PC-3 (cell line): Measurements from ENCODE around the gene FCGR1A. TPM values are rescaled to one million over a fixed set of nuclear protein-coding genes. Genes with fewer than 3 reads are reported as not detected.
"Not testable (repeated sequence)": the region's sequence is repeated elsewhere in the genome, so short reads cannot be mapped to it uniquely, and the experiment has no call there.

Experiments used
- ATAC-seq: fragments of 200-7000 bp; cut with Tn5 transposase; 2 replicates; pipeline ENCODE4 v1.9.1; 2020; ENCODE audit warnings: mild to moderate bottlenecking, moderate library complexity
- BruUV-seq: library from RNA; stranded (reverse); fragments of 400-500 nt; replicated peaks from 2 replicates; lab custom pipeline; 2021; lab: Mats Ljungman, UMichigan
- CTCF ChIA-PET: fragments of 300-600 bp; sonication (Branson Sonifier 250); formaldehyde crosslinking; loops from one replicate; lab custom pipeline; 2022; ENCODE audit warnings: antibody characterized with exemption; lab: Charles Lee
- POLR2A ChIA-PET: fragments of 300-600 bp; sonication (Branson Sonifier 250); formaldehyde crosslinking; loops from one replicate; lab custom pipeline; 2022; ENCODE audit warnings: antibody characterized with exemption; ENCODE audit not compliant: unreplicated experiment; lab: Charles Lee
- DNase-seq: peaks from one replicate; pipeline ENCODE4 v3.0.0-alpha.2; 2015
- H2AFZ ChIP-seq: fragments of 300-600 bp; sonication (generic); 2 replicates; pipeline ENCODE4 v1.6.0; 2016; ENCODE audit warnings: antibody characterized with exemption, low read length
- H3F3A ChIP-seq: fragments of 300-600 bp; sonication (generic); one replicate; pipeline ENCODE4 v1.6.0; 2017; ENCODE audit warnings: antibody characterized with exemption, low read length, control low read depth, mild to moderate bottlenecking; ENCODE audit not compliant: unreplicated experiment
- H3K27ac ChIP-seq: fragments of 300-600 bp; sonication (generic); 2 replicates; pipeline ENCODE4 v1.5.1; 2016; ENCODE audit warnings: mild to moderate bottlenecking, low read length
- H3K27me3 ChIP-seq: fragments of 300-600 bp; sonication (generic); 2 replicates; pipeline ENCODE4 v1.6.1; 2016; ENCODE audit warnings: low read length, mixed read lengths
- H3K36me3 ChIP-seq: fragments of 300-600 bp; sonication (generic); 2 replicates; pipeline ENCODE4 v1.6.1; 2016; ENCODE audit warnings: low read depth, mixed run types, low read length, mixed read lengths
- H3K4me1 ChIP-seq: fragments of 300-600 bp; sonication (generic); 2 replicates; pipeline ENCODE4 v1.5.1; 2016; ENCODE audit warnings: low read length; ENCODE audit not compliant: insufficient read depth
- H3K4me2 ChIP-seq: fragments of 300-600 bp; sonication (generic); 2 replicates; pipeline ENCODE4 v1.6.0; 2016; ENCODE audit warnings: low read length
- H3K4me3 ChIP-seq: fragments of 300-600 bp; sonication (generic); 2 replicates; pipeline ENCODE4 v1.5.1; 2016; ENCODE audit warnings: mild to moderate bottlenecking, low read length, mixed read lengths
- H3K79me2 ChIP-seq: fragments of 300-600 bp; sonication (generic); 2 replicates; pipeline ENCODE4 v1.6.1; 2017; ENCODE audit warnings: low read length, mixed read lengths
- H3K9ac ChIP-seq: fragments of 300-600 bp; sonication (generic); 2 replicates; pipeline ENCODE4 v1.6.0; 2016; ENCODE audit warnings: mild to moderate bottlenecking, low read length
- H3K9me2 ChIP-seq: fragments of 300-600 bp; sonication (generic); replicated peaks from 2 replicates; pipeline ENCODE4 v1.6.1; 2016; ENCODE audit warnings: mixed run types, low read length, mixed read lengths
- H3K9me3 ChIP-seq: fragments of 300-600 bp; sonication (generic); 2 replicates; pipeline ENCODE4 v1.6.1; 2016; ENCODE audit warnings: low read length, mixed read lengths
- H4K20me1 ChIP-seq: fragments of 300-600 bp; sonication (generic); 2 replicates; pipeline ENCODE4 v1.6.1; 2016; ENCODE audit warnings: low read length, mixed read lengths
- intact Hi-C: fragments of 100-400 bp; cut with micrococcal nuclease; formaldehyde crosslinking; loops from 2 replicates; pipeline ENCODE4 v1.9.0; 2023
- total RNA-seq: library from RNA; depleted of rRNA; stranded (reverse); fragments of >200 nt; gene quantifications from 2 replicates; pipeline ENCODE4 v1.2.3, GENCODE V29; 2014
- TF ChIP-seq, protein P1 (sequence below): fragments of 300-600 bp; sonication (generic); conservative IDR thresholded peaks from 2 replicates; pipeline ENCODE4 v1.5.1; 2017; ENCODE audit warnings: antibody characterized with exemption, low read depth, mild to moderate bottlenecking, low read length

The FCGR1A gene
- total RNA-seq, 1 experiment from 2014 or later = not detected

DNA sequence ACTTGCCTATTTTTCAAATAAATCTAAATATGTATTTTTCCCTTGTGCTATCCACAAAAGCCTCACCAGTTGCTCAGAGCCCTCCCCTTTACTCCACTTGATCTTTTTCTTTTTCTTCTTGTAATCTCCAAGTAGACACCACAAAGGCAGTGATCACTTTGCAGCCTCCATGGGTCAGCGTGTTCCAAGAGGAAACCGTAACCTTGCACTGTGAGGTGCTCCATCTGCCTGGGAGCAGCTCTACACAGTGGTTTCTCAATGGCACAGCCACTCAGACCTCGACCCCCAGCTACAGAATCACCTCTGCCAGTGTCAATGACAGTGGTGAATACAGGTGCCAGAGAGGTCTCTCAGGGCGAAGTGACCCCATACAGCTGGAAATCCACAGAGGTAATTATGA lies 1.4 kb downstream of the FCGR1A start:
- H3K4me3 ChIP-seq, POLR2A ChIA-PET, DNase-seq, H3K27ac ChIP-seq, H4K20me1 ChIP-seq, H3K9ac ChIP-seq, H3K9me2 ChIP-seq, H3K9me3 ChIP-seq, H3K79me2 ChIP-seq, H3F3A ChIP-seq, H3K4me2 ChIP-seq, H2AFZ ChIP-seq, H3K4me1 ChIP-seq, H3K36me3 ChIP-seq, BruUV-seq, ATAC-seq, CTCF ChIA-PET, H3K27me3 ChIP-seq, intact Hi-C loops: not testable (repeated sequence)

DNA sequence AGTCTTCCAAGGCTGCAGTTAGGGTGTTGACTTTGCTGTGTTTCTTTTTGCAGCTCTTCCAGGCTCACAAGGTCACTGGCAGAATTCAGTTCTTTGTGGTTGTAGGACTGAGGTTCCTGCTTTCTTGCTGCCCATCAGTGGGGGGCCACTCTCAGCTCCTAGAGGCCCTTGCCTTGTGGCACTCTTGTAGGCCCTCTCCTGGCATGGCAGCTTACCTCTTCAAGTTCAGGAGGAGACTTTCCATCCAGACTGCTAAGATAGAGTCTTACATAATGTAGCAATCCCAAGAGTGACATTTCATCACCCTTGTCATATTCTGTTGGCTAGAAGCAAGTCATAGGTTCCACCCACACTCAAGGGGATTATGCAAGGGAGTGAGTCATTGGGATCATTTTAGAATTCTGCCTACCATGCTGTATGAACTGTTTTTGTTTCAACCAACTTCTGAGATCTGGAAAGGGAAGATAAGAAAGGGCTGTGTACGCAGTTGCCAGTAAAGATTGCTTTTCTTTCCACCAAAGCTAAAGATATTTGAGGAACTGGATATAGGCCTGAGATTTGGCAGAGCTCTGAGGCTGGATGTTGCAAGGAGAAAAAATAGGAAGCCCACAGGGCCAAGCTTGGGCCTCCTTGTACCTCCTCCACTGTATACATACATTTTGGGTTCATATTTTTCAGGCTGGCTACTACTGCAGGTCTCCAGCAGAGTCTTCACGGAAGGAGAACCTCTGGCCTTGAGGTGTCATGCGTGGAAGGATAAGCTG lies 5.4 kb downstream of the FCGR1A start:
- H3K9ac ChIP-seq, DNase-seq, H3K27ac ChIP-seq, H4K20me1 ChIP-seq, H3K9me2 ChIP-seq, BruUV-seq, ATAC-seq, intact Hi-C loops, H2AFZ ChIP-seq, H3K79me2 ChIP-seq, H3F3A ChIP-seq, POLR2A ChIA-PET, H3K9me3 ChIP-seq, H3K4me1 ChIP-seq, H3K4me2 ChIP-seq, CTCF ChIA-PET, H3K27me3 ChIP-seq, H3K36me3 ChIP-seq, H3K4me3 ChIP-seq: not testable (repeated sequence)

DNA sequence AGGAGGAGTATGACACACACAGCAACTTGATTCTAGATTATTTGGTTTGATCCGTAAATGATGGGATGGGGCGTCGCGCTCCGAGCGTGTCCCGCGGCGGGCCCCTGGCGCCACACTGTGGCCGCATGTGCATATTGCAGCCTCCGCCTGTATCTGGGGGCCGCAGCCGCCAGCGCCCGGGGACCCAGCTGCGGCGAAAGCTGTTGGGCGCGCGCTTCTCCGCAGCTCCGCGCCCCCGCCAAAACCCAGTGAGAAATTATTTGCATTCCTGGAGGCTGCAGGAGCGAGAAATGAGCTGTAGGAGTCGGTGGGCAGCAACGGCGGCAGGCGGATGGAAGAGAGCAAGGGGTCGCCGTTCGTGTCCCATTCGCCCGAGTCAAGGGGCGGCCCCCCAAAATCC lies 10.0 kb downstream of the FCGR1A start:
- CTCF ChIA-PET, H3K9me3 ChIP-seq, H4K20me1 ChIP-seq, H3F3A ChIP-seq, H3K4me1 ChIP-seq, POLR2A ChIA-PET, H3K27ac ChIP-seq, intact Hi-C loops, H3K79me2 ChIP-seq, H3K27me3 ChIP-seq, H3K36me3 ChIP-seq, BruUV-seq, H3K9me2 ChIP-seq: not testable (repeated sequence)
- ATAC-seq (peak; percentile 83), DNase-seq (peak; percentile 55)
- TF ChIP-seq, protein P1, sequence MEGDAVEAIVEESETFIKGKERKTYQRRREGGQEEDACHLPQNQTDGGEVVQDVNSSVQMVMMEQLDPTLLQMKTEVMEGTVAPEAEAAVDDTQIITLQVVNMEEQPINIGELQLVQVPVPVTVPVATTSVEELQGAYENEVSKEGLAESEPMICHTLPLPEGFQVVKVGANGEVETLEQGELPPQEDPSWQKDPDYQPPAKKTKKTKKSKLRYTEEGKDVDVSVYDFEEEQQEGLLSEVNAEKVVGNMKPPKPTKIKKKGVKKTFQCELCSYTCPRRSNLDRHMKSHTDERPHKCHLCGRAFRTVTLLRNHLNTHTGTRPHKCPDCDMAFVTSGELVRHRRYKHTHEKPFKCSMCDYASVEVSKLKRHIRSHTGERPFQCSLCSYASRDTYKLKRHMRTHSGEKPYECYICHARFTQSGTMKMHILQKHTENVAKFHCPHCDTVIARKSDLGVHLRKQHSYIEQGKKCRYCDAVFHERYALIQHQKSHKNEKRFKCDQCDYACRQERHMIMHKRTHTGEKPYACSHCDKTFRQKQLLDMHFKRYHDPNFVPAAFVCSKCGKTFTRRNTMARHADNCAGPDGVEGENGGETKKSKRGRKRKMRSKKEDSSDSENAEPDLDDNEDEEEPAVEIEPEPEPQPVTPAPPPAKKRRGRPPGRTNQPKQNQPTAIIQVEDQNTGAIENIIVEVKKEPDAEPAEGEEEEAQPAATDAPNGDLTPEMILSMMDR = peak; percentile 25; the same call in 1 of the 2 replicates
- H3K4me3 ChIP-seq = peak overlapping the region; percentile 69
- peak overlapping the region; percentile 37; the same call in 1 of the 2 replicates for H3K9ac ChIP-seq
- peak overlapping the region; percentile 79 for H3K4me2 ChIP-seq
- H2AFZ ChIP-seq = peak overlapping the region; percentile 90

DNA sequence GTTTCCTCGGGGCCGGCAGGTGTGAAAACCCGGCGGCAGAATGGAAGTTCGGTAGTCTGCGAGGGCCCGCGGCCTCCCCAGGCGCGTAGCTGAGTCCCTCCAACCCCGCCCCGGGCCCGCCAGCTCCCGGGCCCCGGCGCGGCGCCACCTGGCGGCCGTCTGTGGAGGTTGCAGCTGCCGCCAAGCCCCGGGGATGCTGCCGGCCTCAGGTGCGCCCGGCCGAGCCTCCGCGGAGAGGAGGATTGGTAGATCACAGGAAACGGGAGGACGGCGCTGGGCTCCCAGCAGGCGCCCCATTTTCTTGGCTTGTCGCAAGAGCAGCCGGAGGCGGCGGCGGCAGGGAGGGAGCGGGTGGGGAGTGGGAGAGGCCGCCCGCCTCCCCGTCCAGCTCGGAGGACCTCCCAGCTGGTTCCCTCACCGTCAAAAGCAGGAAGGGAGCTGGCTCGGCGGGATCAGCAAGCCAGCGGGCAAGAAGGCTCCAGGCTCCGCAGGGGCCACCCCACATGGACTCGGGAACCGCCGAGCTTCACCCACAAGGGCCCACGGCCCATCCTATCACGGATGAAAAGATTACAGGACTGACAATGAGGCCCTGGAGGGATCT lies 10.5 kb downstream of the FCGR1A start:
- H3K79me2 ChIP-seq, H3K9me3 ChIP-seq, H3F3A ChIP-seq, intact Hi-C loops, CTCF ChIA-PET, BruUV-seq, H3K36me3 ChIP-seq, H3K27me3 ChIP-seq, H3K27ac ChIP-seq, H3K9me2 ChIP-seq, POLR2A ChIA-PET, H4K20me1 ChIP-seq, H3K4me1 ChIP-seq: not testable (repeated sequence)
- ATAC-seq = peak; percentile 97
- H3K4me3 ChIP-seq = peak overlapping the region; percentile 69
- TF ChIP-seq, protein P1 = peak; percentile 34; the same call in 1 of the 2 replicates
- H3K9ac ChIP-seq = peak overlapping the region; percentile 37; the same call in 1 of the 2 replicates
- DNase-seq = peak; percentile 84
- peak overlapping the region; percentile 90 for H2AFZ ChIP-seq
- H3K4me2 ChIP-seq = peak overlapping the region; percentile 79

DNA sequence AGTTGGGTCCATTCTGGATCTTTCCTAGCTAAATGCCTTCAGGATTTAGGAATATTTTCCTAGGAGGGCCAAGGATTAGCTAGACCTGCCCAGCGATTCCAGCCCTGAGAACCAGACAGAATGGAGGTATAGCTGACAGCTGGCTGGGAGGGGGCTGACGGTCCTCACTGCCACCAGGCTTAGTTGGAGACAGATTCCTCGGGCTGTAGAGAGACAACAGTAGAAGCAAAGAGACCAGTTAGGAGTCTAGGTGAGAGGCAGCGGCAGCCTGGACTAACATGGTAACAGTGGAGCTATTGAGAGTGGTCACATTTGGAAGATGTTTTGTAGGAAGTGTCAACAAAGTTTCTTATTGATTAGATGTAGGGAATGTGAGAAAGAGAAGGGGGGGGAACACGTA lies 11.4 kb downstream of the FCGR1A start:
- H3K9me2 ChIP-seq, H3F3A ChIP-seq, H3K9ac ChIP-seq, intact Hi-C loops, CTCF ChIA-PET, H3K36me3 ChIP-seq, H3K27me3 ChIP-seq, H4K20me1 ChIP-seq, H3K4me3 ChIP-seq, H3K9me3 ChIP-seq, ATAC-seq, H2AFZ ChIP-seq, H3K4me1 ChIP-seq, H3K4me2 ChIP-seq, H3K79me2 ChIP-seq, POLR2A ChIA-PET, H3K27ac ChIP-seq, DNase-seq, BruUV-seq: not testable (repeated sequence)
